B cell (primary cell): ENCODE results near the gene PYROXD2. TPM values are rescaled to one million over a fixed set of nuclear protein-coding genes. Genes with fewer than 3 reads are reported as not detected.

ENCODE experiments used
- ATAC-seq: fragments of 200-7000 bp; cut with Tn5 transposase; one replicate; pipeline ENCODE4 v1.10.0; 2021; ENCODE audit warnings: low read depth, mild to moderate bottlenecking, moderate number of reproducible peaks, moderate library complexity
- CTCF ChIA-PET: fragments of 350-600 bp; sonication (Branson Sonifier 250); formaldehyde crosslinking; loops from one replicate; lab custom pipeline; 2021; ENCODE audit warnings: antibody characterized with exemption, inconsistent platforms; lab: Charles Lee
- POLR2A ChIA-PET: fragments of 350-600 bp; sonication (Branson Sonifier 250); formaldehyde crosslinking; loops from one replicate; lab custom pipeline; 2021; ENCODE audit warnings: antibody characterized with exemption; lab: Charles Lee
- DNase-seq: peaks from one replicate; pipeline ENCODE4 v3.0.0; 2013
- H2AFZ ChIP-seq: 2 replicates; pipeline ENCODE4 v1.6.1; 2012; ENCODE audit warnings: mild to moderate bottlenecking, low read depth, low read length; ENCODE audit not compliant: insufficient read depth, poor library complexity, severe bottlenecking
- H3K27ac ChIP-seq, 2 donors: 1 replicate in 1 of 2; 2 replicates in 1 of 2; pipeline ENCODE4 v1.5.1; 2012 to 2013; ENCODE audit warnings: low read length in 2 of 2, mild to moderate bottlenecking in 2 of 2, moderate library complexity in 1 of 2
- H3K27me3 ChIP-seq, 4 experiments: fragments of 200-600 bp in 1 of 4; sonication (generic) in 1 of 4; replicated peaks in 1 of 4; 1 replicate in 2 of 4; 2 replicates in 2 of 4; pipeline versions ENCODE4 v1.6.1 to v1.7.0; 2013 to 2016; ENCODE audit warnings: low read length in 3 of 4, mild to moderate bottlenecking in 2 of 4, mixed read lengths in 1 of 4, moderate library complexity in 1 of 4; ENCODE audit not compliant: insufficient read depth in 4 of 4, control insufficient read depth in 3 of 4; ENCODE audit errors: control extremely low read depth in 1 of 4
- H3K36me3 ChIP-seq, 2 experiments: replicated peaks in 1 of 2; 1 replicate in 1 of 2; 2 replicates in 1 of 2; pipeline versions ENCODE4 v1.6.1 to v1.7.1; 2013; ENCODE audit warnings: low read length in 1 of 2; ENCODE audit not compliant: insufficient read depth in 2 of 2, control insufficient read depth in 1 of 2; ENCODE audit errors: control extremely low read depth in 1 of 2, extremely low read depth in 1 of 2
- H3K4me1 ChIP-seq, 2 donors: fragments of 200-600 bp in 1 of 2; sonication (generic) in 1 of 2; 1 replicate in 1 of 2; 2 replicates in 1 of 2; pipeline versions ENCODE4 v1.5.1 to v1.6.1; 2013 to 2017; ENCODE audit warnings: low read length in 2 of 2; ENCODE audit not compliant: control insufficient read depth in 2 of 2, insufficient read depth in 2 of 2
- H3K4me2 ChIP-seq: replicated peaks from 2 replicates; pipeline ENCODE3; 2012; ENCODE audit warnings: mild to moderate bottlenecking, low read depth, low read length; ENCODE audit not compliant: poor library complexity, severe bottlenecking
- H3K4me3 ChIP-seq, 5 experiments: fragments of 200-600 bp in 1 of 5; sonication (generic) in 1 of 5; 1 replicate in 3 of 5; 2 replicates in 2 of 5; pipeline versions ENCODE4 v1.5.1 to v1.7.0; 2011 to 2016; ENCODE audit warnings: low read length in 4 of 5, mild to moderate bottlenecking in 4 of 5, low read depth in 2 of 5, control low read depth in 1 of 5, moderate library complexity in 1 of 5; ENCODE audit not compliant: insufficient read depth in 1 of 5; ENCODE audit errors: control extremely low read depth in 1 of 5, extremely low read depth in 1 of 5
- H3K79me2 ChIP-seq: fragments of 200-600 bp; sonication (generic); one replicate; pipeline ENCODE4 v1.6.0; 2016; ENCODE audit warnings: low read length; ENCODE audit not compliant: control insufficient read depth, insufficient read depth
- H3K9ac ChIP-seq: fragments of 200-600 bp; sonication (generic); 2 replicates; pipeline ENCODE4 v1.6.1; 2017; ENCODE audit warnings: mild to moderate bottlenecking, low read length, moderate library complexity
- H3K9me3 ChIP-seq, 3 donors: one replicate each; pipeline versions ENCODE4 v1.6.1 to v1.7.1; 2013; ENCODE audit warnings: low read length in 2 of 3; ENCODE audit not compliant: control insufficient read depth in 2 of 3, insufficient read depth in 1 of 3; ENCODE audit errors: control extremely low read depth in 1 of 3
- H4K20me1 ChIP-seq: 2 replicates; pipeline ENCODE4 v1.6.0; 2012; ENCODE audit warnings: mild to moderate bottlenecking, low read length; ENCODE audit not compliant: insufficient read depth, control insufficient read depth, poor library complexity, severe bottlenecking
- H3K27ac Mint-ChIP-seq: one replicate; pipeline ENCODE4 v1.8.0; 2021; ENCODE audit warnings: mixed read lengths
- H3K27me3 Mint-ChIP-seq: one replicate; pipeline ENCODE4 v1.8.0; 2021; ENCODE audit warnings: mixed read lengths
- H3K4me1 Mint-ChIP-seq: one replicate; pipeline ENCODE4 v1.8.0; 2021; ENCODE audit warnings: mixed read lengths
- H3K4me3 Mint-ChIP-seq: one replicate; pipeline ENCODE4 v1.8.0; 2021; ENCODE audit warnings: mixed read lengths
- H3K9me3 Mint-ChIP-seq: one replicate; pipeline ENCODE4 v1.8.0; 2022; ENCODE audit warnings: mixed read lengths; ENCODE audit not compliant: insufficient read depth
- EZH2 ChIP-seq: IDR thresholded peaks from 2 replicates; pipeline ENCODE4 v1.6.1; 2012; ENCODE audit warnings: borderline replicate concordance, low read depth, mild to moderate bottlenecking, moderate library complexity, low read length; ENCODE audit not compliant: insufficient read depth, poor library complexity, severe bottlenecking
- WGBS: methylation state at CpG from one replicate; pipeline ENCODE4 v1.1.5; 2013; ENCODE audit warnings: missing lambda C conversion rate; ENCODE audit not compliant: insufficient coverage; 5-methylcytosine and 5-hydroxymethylcytosine counted together
- intact Hi-C: fragments of 100-400 bp; cut with micrococcal nuclease; formaldehyde crosslinking; loops from one replicate; pipeline ENCODE4 v1.10.0; 2022
- polyA plus RNA-seq: library from polyadenylated mRNA; depleted of rRNA; stranded (reverse); fragments of >200 nt; gene quantifications from 2 replicates; pipeline ENCODE4 v1.2.3, GENCODE V29; 2012
- total RNA-seq, 2 donors: library from RNA; stranded (reverse); fragments of 120-200 nt in 1 of 2; gene quantifications; 1 replicate in 1 of 2; 2 replicates in 1 of 2; pipeline versions ENCODE4 v1.2.3 to v1.2.4, GENCODE V29; 2013 to 2022
- TF ChIP-seq, protein P1 (sequence below): fragments of 200-600 bp; IDR thresholded peaks from one replicate; pipeline ENCODE4 v1.8.0; 2022; ENCODE audit warnings: antibody characterized with exemption, mild to moderate bottlenecking

The PYROXD2 gene
- total and polyA plus RNA-seq, 2 donors (not counting 1 experiment from before 2014, with no cell fraction given), result 25.1 to 960 TPM

DNA sequence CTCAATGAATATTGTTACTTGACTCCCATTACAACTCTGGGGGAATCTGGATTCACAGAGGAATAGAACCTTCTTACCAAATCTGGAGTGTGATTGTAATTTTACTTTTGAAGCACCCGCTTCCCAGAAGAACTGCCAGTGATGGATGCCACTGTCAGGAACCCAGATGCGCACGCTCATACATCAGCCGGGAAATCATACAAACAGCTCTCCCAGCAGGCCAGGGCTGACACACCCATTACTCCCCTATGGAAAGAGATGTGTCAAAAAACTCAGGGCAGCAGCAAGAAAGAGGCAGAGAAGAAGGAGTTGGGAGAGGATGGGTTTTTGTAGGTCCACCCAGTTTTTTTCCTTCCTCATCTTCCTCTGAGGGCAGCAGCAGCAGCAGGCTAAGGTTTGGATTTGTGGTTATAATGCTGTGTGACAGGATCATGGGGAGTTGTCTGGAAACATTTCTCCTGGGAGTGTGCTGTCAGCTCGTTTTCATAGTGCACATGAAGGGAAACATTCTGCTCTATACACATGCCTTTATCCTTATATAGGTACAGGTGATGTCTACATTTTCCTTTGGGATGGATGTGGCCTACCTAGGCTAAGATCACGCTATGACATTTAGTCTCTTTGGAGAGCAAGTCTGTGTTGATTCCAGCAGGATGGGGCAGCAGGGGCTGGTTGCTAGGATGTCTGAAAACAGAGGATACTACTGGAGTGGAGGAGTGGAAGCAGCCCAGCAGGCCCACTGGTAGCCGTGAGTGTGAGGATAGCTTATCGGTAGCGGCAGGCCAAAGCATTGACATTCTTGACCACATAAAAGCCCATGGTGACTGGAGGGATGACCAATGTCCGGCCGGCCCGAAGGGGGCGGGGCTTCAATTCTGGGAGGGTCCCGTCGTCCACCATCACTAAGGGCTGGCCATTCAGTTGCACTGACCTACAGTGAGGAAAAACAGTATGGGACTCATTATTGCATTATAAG is 44.1 kb upstream of the PYROXD2 start:
- H3K4me1 Mint-ChIP-seq, result no peaks in the 10 kb centered on the region
- H3K9me3 ChIP-seq, result no peaks in the 10 kb centered on the region
- no peak overlapping the region for H3K9ac ChIP-seq
- DNase-seq (no peak), ATAC-seq (no peak)
- no peaks in the 10 kb centered on the region for H3K4me1 ChIP-seq
- ChIA-PET POLR2A (interaction anchor here (1.2 kb wide), 1 partner anchor 788 kb away, joined by 3 read pairs; no protein-coding TSS in a partner anchor), CTCF (interaction anchor here (1.1 kb wide), 1 partner anchor 8 kb away, joined by 5 read pairs; no protein-coding TSS in a partner anchor)
- WGBS, result 96% methylated on average over 9 of the region's 15 CpGs
- no peak overlapping the region for H2AFZ ChIP-seq
- TF ChIP-seq EZH2, result no peak
- TF ChIP-seq, protein P1, sequence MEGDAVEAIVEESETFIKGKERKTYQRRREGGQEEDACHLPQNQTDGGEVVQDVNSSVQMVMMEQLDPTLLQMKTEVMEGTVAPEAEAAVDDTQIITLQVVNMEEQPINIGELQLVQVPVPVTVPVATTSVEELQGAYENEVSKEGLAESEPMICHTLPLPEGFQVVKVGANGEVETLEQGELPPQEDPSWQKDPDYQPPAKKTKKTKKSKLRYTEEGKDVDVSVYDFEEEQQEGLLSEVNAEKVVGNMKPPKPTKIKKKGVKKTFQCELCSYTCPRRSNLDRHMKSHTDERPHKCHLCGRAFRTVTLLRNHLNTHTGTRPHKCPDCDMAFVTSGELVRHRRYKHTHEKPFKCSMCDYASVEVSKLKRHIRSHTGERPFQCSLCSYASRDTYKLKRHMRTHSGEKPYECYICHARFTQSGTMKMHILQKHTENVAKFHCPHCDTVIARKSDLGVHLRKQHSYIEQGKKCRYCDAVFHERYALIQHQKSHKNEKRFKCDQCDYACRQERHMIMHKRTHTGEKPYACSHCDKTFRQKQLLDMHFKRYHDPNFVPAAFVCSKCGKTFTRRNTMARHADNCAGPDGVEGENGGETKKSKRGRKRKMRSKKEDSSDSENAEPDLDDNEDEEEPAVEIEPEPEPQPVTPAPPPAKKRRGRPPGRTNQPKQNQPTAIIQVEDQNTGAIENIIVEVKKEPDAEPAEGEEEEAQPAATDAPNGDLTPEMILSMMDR, result no peak
- no peak overlapping the region for H3K27ac Mint-ChIP-seq
- H3K9me3 Mint-ChIP-seq, result no peaks in the 10 kb centered on the region
- no peak overlapping the region for H3K4me2 ChIP-seq
- no peak overlapping the region for H3K27ac ChIP-seq
- peaks cover 0 to 15% (median 4%) of the 10 kb centered on the region in 4 experiments for H3K27me3 ChIP-seq
- peaks cover 24% of the 10 kb centered on the region for H3K27me3 Mint-ChIP-seq
- intact Hi-C loops, result no loop called here
- no peak overlapping the region for H3K4me3 ChIP-seq
- no peak overlapping the region for H3K4me3 Mint-ChIP-seq
- no peaks in the 10 kb centered on the region for H3K36me3 ChIP-seq
- no peaks in the 10 kb centered on the region for H4K20me1 ChIP-seq
- no peaks in the 10 kb centered on the region for H3K79me2 ChIP-seq

DNA sequence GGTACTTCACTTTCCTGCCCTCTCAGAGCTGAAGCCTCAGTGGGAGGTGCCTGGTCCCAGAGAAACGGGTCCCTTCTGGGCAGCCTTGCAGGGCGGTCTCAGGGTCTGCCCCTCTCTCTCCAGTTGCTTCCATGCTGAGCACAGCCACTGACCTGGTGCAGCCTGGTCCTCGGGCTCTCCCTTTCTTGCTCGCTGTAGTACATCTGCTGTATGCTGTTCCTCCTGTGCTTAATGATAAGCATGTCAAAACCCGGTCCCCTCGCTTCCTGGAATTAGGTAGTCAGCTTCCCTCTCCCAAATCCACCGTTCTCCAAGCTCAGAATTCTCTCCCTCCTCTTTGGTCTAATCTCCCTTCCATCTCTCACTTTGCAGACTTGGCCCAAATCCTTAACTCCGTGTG is 42.7 kb upstream of the PYROXD2 start:
- no peaks in the 10 kb centered on the region for H3K9me3 Mint-ChIP-seq
- H2AFZ ChIP-seq, result no peak overlapping the region
- H3K4me1 ChIP-seq, result no peaks in the 10 kb centered on the region
- H3K4me3 Mint-ChIP-seq, result no peak overlapping the region
- DNase-seq, result no peak
- 76% methylated on average over 8 of the region's 8 CpGs for WGBS
- no peak overlapping the region for H3K4me3 ChIP-seq
- no peaks in the 10 kb centered on the region for H3K4me1 Mint-ChIP-seq
- TF ChIP-seq EZH2, result no peak
- TF ChIP-seq, protein P1, result no peak
- no peak overlapping the region for H3K4me2 ChIP-seq
- H3K79me2 ChIP-seq, result no peaks in the 10 kb centered on the region
- intact Hi-C loops, result no loop called here
- H3K9ac ChIP-seq, result no peak overlapping the region
- H4K20me1 ChIP-seq, result no peaks in the 10 kb centered on the region
- H3K9me3 ChIP-seq, result no peaks in the 10 kb centered on the region
- peaks cover 0 to 18% (median 4%) of the 10 kb centered on the region in 4 experiments for H3K27me3 ChIP-seq
- ATAC-seq, result no peak
- no peaks in the 10 kb centered on the region for H3K36me3 ChIP-seq
- peaks cover 18% of the 10 kb centered on the region for H3K27me3 Mint-ChIP-seq
- CTCF ChIA-PET, result interaction anchor here (1.1 kb wide), 1 partner anchor 10 kb away, joined by 5 read pairs; no protein-coding TSS in a partner anchor
- H3K27ac Mint-ChIP-seq, result no peak overlapping the region
- no peak overlapping the region for H3K27ac ChIP-seq
- POLR2A ChIA-PET, result no interaction called here
